Activated CD4-positive, alpha-beta T cell treated with anti-CD3 and anti-CD28 coated beads, Interleukin-2, amount 50 U/mL, for 24 hours (primary cell): ENCODE results near the gene LEMD1.
"Not testable (repeated sequence)": the region's sequence is repeated elsewhere in the genome, so short reads cannot be mapped to it uniquely, and the experiment has no call there.

Experiments
- DNase-seq, 2 donors: peaks; one replicate each; pipeline ENCODE4 v3.0.0-alpha.2; 2020; ENCODE audit warnings: low read depth in 1 of 2, low spot score in 1 of 2

The LEMD1 gene

GRCh38 chr1:205382561-205382960 is 39.3 kb downstream of the LEMD1 start:
- no peak for DNase-seq

GRCh38 chr1:205381305-205381704 is 40.6 kb downstream of the LEMD1 start:
- DNase-seq, result no peak

GRCh38 chr1:205380882-205381281 is 41.0 kb downstream of the LEMD1 start:
- no peak for DNase-seq

- no peak for DNase-seq
These were observed 42.8 kb downstream of the LEMD1 start for GRCh38 chr1:205379056-205379455.

GRCh38 chr1:205377355-205377754 is 44.5 kb downstream of the LEMD1 start:
- DNase-seq, result no peak

- no peak for DNase-seq
These were observed 45.1 kb downstream of the LEMD1 start for GRCh38 chr1:205376739-205377138.

- DNase-seq, result no peak
These were observed 45.9 kb downstream of the LEMD1 start for GRCh38 chr1:205375835-205376545.

- DNase-seq, result no peak
These were observed 47.4 kb downstream of the LEMD1 start for GRCh38 chr1:205374210-205375078.

GRCh38 chr1:205373798-205374175 is 48.1 kb downstream of the LEMD1 start:
- DNase-seq, result no peak

- DNase-seq, result no peak
These were observed 48.6 kb downstream of the LEMD1 start for GRCh38 chr1:205373022-205373797.

- DNase-seq, result no peak
These were observed 49.8 kb downstream of the LEMD1 start for GRCh38 chr1:205371871-205372660.

- no peak for DNase-seq
These were observed 51.1 kb downstream of the LEMD1 start for GRCh38 chr1:205370780-205371179.

GRCh38 chr1:205369701-205370123 is 52.1 kb downstream of the LEMD1 start:
- no peak for DNase-seq

- no peak for DNase-seq
These were observed 53.4 kb downstream of the LEMD1 start for GRCh38 chr1:205368478-205368877.

GRCh38 chr1:205365945-205366463 is 55.9 kb downstream of the LEMD1 start:
- no peak for DNase-seq

GRCh38 chr1:205365086-205365485 is 56.8 kb downstream of the LEMD1 start:
- not testable (repeated sequence) for DNase-seq

- no peak for DNase-seq
These were observed 61.0 kb downstream of the LEMD1 start for GRCh38 chr1:205360891-205361290.

- no peak for DNase-seq
These were observed 61.9 kb downstream of the LEMD1 start for GRCh38 chr1:205359771-205360565.

- DNase-seq, result no peak
These were observed 63.3 kb downstream of the LEMD1 start for GRCh38 chr1:205358579-205358978.

- DNase-seq, result no peak
These were observed 64.3 kb downstream of the LEMD1 start for GRCh38 chr1:205357567-205357966.
